Amniotic stem cell (primary cell): Measurements from ENCODE around the gene TRMT2A.

Source experiments
- DNase-seq: peaks from one replicate; lab custom pipeline; 2025; lab: John Stamatoyannopoulos, UW

The TRMT2A gene

DNA sequence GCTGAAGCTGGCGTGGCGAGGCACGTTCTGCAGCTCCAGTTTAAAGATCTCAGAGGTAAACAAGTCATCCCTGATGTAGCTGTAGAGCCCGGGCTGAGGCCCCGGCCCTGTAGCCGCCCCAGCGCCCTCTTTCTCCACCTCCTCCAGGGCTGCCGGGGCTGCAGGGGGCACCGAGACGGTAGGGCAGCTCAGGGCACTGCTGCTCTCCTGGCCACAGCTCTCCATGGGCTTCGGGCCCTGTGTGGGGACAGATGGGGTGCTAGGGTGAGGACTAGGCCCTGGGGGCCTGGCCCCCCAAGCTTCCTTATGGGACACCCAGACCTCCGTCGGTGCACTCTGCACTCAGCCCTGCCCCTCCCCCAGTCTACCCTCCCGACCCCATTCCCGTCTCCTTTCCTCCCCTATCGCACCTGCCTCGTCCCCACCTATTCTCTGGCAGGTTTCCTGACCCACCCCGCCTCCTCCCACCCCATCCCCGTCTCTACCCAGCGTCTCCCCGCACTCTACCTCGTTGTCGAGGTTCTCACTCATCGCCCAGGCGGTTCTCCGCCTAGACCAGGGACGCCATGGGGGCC, 563 bp downstream of the TRMT2A start:
- no peak for DNase-seq

DNA sequence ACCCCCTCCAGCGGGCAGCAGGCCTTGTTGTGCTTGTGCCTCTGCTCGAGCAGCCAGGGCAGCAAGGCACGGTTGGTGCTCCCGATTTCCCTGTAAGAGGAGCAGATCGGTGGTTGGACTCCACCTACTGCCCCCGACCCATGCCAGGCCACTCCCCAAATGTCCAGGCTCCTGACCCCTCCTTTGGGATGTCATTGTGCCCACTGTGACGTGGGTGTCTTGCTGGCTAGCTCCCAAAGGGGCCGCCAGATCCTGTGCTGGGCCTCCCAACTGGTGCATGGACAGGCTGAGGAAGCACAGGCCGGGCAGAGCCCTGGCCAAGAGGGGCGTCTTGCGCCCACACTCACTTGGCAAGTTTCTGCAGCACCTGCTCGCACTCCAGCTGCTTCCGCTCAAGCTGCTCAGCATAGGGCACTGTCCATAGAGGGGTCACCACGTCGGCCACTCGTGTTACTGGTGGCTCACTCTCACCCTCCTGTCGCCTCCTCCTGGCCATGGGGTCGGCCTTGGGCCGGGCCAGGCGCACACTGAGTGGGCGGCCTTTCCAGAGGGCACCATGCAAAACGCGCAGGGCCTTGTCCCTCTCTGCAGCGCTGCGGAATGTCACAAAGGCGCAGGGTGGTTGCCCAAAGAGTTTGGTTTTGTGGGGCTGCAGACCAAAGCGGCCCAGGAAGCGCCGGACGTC, 1.2 kb downstream of the TRMT2A start, which contains the start of gene RANBP1:
Gene RANBP1 (plus strand): TSS at position 414 of the 685 bp plus-strand sequence. CDS start 81 bp downstream, at position 495.
- DNase-seq: no peak

DNA sequence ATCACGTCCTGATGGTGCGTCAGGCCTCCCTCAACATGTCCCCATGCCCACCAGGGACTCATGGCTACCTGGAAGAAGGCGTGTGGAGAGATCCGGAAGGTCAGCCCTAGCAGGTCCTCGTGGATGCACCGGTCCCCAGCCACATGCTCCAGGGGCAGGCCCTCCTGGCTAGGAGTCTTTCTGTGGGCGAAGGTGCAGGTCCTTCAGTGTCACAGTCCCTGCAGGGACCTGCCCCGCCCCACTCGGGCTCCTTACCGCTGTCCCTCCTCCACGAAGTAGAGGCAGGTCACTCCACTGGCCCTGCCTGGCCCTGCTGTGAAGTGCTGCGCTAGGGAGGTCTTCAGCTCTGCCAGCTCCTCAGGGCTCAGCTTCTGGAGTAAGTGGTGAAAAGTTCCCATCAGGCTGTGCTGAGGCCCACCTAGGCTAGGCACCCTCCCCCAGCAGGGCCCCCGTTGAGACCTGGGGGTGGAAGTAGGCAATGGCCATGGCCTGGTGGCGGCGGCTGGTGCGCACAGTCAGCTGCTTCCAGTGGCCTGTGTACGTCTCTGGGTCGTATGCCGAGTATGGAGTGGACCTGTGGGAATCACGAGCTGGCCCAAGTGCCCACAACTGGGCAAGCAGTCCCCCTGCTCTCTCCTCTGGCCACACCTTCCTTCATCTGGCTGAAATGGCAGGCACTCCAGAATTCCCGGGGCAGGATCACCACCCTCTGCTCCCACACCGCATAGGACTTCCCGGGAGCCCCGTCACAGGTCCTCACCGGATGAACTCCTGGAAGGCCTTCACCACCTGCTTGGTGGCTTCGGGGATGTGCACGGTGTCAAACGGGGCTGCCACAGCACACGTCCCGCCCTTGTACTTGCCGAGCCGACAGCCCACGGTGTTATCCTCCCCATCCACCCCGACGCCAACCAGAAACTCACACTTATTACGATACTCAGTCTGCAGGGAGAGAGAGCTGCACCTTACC, 2.2 kb downstream of the TRMT2A start:
- no peak for DNase-seq

DNA sequence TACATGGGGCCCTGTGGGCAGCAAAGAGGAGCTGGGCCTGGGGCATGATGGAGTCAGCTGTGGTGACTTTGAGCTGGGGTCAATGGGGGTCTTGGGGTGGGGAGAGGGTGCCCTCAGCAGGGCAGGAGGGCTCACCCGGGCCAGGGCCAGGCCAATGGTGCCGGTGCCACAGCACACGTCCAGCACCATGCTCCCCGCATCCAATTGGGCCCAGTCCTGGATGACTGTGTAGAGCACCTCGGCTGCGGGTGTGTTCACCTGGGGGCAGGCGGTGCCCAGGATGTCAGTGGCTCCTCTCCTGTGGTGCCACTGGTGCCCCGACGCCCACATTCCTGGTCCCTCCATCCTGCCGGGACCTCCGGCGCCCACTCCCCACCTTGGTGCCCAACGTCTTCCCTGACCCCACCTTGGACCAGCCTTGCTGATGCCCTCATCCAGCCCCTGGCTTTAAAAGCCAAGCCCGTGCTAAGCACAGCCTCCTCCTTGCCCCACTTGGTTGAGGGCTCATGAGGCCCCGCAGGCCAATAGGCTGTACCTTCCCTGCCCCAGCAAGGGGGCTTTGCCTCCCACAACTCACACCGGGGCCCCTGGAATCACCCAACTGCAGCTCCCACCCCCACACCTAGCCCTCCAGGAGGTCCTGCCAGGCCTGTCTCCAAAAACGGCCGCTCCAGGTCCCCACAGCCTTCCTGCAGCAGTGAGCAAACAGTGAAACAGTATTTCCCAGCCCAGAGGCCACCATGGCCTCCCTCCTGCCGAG, 3.3 kb downstream of the TRMT2A start:
- no peak for DNase-seq

DNA sequence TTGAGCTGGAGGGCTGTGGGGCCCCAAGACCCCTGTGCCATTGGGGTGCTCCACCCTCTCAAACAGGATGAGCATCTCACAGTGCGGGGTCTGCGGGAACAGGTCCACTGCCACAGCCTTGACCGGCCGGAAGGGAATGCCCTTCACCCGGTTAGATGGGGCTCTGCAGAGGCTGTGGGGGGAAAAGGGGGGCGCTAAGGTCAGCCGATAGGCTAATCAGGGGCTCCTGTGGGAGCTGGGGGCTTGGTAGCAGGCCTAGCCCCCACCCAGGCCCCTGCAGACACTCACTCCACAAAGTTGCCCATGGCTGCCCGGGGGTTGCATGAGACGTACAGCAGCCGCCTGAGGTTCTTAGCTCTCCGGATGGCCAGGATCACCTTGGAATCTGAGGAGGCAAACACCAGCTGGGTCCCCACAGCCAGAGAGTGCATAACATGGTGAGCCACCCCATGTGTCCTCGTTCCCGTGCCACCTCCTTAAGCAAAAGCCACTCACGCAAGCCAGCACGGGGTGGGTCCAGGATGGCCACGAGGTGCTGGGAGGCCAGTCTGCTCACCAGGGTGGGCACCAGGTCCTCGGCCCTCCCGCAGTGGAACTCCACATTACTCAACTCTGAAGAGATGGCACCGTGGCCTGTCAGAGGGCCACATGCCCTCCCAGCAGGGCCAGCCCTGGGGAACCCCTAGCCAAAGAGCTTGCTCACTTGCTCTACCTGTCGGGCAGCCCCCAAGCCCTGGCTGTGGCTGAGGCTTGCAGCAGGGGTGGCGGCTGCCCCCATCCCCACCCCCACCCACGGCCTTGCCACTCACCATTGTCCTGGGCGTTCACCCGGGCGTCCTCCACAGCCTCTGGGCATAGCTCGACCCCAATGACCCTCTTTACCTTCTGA, 4.2 kb downstream of the TRMT2A start:
- no peak for DNase-seq

DNA sequence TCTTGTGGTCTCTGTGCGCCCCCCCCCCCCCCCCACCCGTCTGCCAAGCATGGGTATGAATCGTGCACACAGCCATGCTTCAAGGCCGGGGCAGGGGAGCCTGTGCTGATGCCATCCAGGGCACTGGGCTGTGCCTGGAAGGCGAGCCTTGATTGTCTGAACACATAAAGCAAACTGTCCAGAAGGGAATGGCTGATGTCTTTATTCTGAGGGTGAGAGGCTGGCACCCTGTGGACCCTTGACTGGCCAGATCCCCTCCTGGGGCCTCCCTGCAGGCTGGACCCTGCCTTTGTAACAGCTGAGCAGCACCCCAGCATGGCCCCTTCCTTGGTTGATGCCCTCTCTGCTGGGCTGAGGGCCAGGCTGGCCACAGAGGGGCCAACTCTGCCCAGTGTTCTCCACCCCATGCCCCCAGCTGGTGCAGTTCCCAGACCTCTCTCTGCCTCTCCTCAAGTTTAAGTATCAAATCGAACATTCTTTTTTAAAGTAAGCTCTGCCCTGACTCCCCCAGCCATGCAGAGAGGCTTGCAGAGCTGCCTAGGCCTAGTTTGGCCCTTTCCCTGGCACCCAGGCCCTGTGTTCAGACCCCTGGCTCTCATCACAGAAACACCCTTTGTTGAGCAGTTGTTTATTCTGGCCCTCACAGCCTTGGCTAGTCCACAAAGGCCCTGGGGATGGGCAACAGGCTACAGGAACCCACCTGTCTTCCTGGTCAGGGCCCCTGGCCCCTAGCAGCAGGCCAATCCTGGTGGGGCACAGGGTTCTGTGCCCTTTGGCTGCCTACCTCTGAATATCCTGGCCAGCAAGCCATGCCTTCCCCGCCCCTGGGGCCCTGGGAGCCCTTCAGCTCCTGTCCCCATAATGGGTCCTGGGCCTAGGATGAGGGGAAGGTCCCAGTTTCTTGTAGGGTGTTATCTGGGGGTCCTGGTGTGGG, 5.1 kb downstream of the TRMT2A start:
- no peak for DNase-seq

DNA sequence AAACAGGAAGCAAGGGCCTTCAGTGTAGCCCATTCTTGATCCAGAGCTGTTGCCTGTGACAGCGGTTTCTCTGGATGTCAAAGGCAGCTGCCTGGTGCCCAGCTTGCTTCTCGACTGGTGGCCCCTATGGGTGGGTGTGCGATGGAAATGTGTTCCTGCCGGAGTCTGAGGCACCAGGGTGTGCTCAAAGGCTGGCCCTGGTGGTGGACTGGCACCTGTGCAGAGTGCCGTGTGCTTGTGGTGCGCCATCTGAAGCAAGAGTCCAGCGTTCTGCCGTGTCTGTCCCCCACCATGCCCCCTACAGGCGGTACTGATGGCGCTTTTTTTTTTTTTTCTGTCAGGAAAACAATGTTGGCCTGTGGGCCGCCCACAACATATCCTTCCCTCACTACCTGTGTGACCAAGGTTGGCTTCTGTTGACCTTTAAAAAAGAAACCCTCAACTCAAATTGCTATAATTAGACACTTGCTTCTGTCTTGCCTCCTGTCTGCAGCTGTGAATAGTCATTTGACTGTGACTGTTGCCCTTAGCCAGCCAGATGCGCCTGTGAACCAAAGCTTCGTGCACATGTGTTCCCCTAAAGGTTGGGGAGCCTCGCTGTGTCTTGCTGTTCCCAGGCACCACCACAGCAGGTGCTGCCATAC, 5.9 kb downstream of the TRMT2A start:
- DNase-seq: no peak

DNA sequence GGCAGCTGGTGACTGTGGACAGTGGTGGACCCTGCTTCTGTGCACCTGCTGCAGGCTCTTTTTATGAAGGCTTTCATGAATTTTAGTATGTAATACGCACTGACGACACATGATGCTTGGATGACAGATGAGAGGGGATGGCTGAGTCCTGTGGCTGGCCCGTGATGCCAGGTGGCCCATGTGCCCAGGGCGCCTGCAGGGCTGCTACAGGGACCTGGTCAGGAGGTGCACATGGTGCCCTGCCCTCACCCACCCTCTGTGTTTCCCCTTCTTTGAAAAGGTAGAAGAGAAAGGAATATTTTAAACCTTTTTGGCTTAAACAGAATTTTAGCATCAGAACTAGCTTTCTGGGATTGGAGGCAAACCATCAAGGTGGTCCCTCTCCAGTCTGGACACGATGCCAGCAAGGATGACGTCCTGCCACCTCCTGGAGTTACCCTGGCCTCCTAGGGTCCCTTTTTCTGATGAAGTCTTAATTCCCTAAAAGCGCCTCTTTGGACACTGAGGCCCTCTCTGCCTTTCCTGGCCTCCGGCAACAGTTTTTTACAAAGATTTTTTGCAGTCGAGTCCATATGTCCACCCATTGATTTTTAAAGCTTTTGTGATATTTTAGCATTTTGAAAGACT, 6.6 kb downstream of the TRMT2A start:
- no peak for DNase-seq

DNA sequence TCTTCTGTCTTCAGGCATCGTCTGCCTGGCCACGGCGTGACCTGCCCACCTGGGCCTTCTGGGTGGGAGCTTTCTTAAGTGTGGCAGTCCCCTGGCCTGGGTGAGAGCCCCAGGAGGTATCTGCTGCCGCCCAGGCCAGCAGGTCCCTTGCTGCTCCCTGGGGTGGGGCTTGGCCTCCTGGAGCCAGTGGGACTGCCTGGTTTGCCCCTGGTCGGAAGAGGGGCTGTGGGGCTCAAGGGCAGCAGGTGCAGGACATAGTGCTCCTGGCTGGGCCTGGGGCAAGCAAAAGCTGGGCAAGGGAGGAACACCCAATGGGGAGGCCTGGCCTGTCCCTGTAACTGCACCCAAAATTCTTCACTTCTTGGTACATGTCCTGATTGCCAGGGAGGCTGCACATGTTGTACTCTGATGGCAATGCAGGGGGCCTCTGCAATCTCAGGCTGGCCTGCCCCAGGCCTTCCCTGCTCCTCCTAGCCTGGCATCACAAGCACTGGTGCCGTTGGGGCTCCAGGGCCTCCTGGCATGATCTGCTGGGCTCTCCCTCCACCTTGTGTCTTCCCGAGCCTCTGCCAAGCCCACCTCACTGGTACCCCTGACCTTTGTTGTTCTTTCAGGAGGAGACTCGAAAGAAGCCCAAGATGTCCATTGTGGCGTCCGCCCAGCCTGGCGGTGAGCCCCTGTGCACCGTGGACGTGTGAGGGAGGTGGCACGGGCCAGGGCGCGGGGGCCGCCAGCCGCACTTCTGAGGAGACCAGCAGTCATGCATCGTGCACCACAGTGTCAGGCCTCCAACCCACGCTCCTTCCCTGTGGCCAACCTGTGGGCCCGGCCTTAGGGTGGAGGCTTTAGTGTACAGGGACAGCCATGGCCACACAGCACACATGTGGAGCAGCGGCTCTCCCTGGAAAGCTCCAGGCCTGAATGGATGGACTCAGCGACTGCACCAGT, 7.3 kb downstream of the TRMT2A start:
- DNase-seq: no peak

DNA sequence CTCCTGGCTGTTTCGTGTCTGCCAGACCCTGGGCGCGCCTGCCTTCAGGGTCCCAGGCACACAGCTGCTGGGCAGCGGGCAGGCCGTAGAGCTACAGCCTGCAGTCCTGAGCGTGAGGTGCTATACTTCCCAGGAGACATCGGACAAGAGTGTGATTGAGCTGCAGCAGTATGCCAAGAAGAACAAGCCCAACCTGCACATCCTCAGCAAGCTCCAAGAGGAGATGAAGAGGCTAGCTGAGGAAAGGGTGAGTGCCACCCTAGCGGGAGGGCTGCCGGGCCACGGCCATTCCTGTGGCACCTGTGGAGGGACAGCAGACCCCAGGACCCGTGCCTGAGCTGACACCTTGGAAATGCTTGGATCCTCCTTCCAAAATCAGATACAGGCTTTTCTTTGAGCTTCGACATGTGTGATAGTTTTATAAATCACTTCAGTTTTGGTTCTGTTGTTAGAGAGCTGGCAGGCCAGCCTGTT, 8.2 kb downstream of the TRMT2A start:
- DNase-seq: no peak

DNA sequence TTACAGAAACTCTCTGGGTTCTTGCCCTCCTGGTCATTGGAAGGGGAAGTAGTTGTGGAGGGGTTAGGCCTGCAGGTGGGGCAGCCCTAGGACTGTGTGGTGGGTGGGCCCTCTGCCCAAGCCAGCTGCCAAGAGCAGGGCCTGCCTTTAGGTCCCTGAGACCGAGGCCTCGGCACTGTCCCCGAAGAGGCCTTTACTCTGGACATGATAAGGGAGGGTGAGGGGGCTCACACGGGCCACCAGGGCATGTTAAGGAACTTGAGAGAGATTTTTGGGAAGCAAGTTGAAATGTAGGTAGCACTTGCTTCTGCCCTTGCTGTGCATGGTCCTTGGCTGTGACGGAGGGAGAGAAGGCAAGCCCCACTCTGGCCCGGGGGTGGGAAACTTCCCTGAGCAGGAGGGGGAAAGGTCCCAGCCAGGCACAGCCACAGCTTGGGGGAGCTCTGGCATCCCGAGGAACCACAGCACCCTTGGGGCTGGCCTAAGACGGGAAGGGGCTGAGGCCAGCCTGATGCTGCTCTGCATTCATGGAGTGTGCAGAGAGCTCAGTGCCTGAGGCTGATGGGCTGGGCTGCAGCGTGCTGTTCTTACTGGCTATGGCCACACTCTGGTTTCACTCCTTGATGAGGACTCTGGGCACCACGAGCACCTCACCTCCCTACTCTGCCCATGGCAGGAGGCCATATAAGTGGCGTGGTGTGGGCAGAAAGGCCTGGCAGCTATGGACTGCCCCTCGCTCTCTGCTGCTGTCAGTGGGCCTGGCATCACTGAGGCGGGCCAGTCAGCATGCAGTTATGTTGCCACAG, 8.9 kb downstream of the TRMT2A start:
- no peak for DNase-seq

DNA sequence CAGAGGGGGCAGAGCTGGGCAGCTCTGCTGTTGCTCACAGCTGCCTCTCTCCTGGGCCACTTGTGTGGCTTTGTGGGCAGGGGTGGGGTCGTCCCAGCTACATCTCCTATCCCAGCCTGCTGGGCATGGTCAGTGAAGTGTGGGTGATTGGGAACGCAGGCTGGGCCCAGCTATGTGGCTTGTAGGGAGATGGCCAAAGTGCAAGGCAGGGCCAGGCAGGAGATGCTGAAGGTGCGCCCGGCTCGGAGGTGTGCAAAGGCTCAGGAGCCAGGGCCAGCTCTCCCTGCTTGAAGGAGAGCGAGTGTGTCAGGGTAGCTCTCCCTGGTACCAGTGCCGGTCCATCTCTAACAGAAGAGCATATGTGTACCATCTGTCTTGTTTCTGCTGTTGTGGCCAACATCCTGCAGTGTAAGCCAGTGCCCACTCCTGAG, 9.5 kb downstream of the TRMT2A start:
- DNase-seq: no peak

DNA sequence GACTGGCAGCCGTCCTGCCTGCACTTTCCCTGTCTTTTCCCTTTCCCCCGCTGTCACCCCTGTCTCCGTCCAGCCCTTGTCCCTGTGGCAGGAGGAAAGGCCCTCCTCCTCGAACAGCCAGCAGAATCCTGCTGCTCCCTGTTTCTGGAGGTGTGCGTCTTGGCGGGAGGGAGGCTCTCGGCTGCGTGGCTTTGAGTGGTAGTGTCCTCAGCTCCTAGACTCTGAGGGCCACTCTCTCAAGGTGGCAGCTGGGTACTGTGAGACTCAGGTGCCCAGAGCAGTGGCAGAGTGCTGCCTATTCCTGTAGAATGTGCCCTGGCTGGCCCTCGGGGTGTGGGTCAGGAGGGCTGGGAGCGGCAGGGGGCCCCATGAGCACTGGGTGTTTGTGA, 10.2 kb downstream of the TRMT2A start:
- DNase-seq: no peak

DNA sequence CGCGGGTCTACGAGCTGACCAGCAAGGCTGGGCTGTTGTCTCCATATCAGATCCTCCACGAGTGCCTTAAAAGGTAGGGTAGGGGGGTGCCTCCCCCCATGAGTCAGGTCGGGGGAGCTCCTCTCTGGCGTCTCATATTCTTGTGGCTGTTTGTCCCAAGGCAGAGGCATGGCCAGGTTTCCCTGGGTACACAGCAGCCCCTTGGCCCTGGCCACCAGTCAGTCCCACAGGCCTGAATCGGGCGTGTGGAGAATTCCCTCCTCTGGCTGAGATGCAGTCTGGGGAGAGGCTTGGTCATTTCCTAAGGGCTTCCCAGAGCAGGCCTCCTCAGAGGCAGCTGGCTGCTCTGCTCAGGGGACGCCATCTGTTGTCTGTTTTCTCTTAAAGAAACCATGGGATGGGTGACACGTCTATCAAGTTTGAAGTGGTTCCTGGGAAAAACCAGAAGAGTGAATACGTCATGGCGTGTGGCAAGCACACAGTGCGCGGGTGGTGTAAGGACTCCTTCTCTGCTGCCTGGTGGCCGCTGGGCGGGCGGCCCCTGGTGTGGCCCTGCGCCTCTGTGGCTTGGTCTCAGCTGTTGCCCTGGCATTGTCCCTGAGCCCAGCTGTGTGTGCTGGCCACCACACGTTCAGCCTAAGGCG, 10.7 kb downstream of the TRMT2A start:
- DNase-seq: no peak

DNA sequence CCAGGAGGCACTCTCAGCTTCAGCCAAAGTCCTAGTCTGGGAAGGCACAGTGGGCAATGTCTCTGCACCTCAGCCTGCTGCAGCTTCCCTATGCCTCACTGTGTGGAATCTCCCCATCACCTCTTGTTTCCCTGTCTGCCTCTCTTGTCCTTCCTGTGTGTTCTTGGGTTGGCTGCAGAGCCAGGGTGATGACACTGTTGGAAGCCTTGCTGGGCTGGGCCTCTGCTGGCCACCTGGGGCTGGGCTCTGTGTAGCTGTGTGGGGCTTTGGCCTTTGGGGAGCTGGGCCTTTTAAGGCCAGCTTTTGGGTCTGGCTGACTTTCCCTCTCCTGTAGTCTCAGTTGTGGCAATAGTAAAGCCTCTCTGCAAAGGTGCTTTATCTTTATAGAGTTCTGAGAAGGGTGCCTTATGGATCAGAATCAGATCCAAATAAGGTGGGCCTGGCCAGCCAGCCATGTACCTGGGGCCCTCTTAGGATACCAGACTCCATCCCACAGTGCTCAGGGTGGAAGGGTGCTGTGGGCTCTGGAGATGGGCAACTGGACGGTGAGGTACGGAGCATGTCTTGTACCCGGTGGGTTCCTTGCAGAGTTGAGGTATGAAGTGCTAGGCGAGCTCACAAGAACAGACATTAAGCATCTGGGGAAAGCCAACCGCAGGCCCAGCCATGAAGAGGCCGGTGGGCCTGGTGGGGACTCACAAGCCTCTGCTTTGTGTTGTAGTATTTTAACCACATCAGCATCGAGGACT, 11.4 kb downstream of the TRMT2A start:
- DNase-seq: no peak
